Ovary (tissue), 9 donors: ENCODE measurements around the gene PTRH2. TPM values are rescaled to one million over a fixed set of nuclear protein-coding genes. Genes with fewer than 3 reads are reported as not detected.
A peak's percentile ranks its signal among the peaks of the same experiment; 100 is the strongest.

Experiments used
- DNase-seq, 5 donors: peaks; one replicate each; pipeline ENCODE4 v3.0.0-alpha.2; 2019 to 2020
- H3K27ac ChIP-seq, 2 donors: fragments of 200-600 bp; one replicate each; pipeline versions ENCODE4 v1.5.1 to v1.8.0; 2019 to 2022
- H3K27me3 ChIP-seq: fragments of 200-600 bp; one replicate; pipeline ENCODE4 v1.8.0; 2022
- H3K36me3 ChIP-seq: fragments of 200-600 bp; sonication (generic); one replicate; pipeline ENCODE4 v1.5.1; 2019
- H3K4me1 ChIP-seq: one replicate; pipeline ENCODE4 v1.8.1; 2013; ENCODE audit warnings: mild to moderate bottlenecking, moderate library complexity; ENCODE audit not compliant: insufficient read depth
- H3K4me3 ChIP-seq: fragments of 200-600 bp; sonication (generic); one replicate; pipeline ENCODE4 v1.5.1; 2017
- H3K9me3 ChIP-seq, 2 donors: fragments of 200-600 bp in 1 of 2; sonication (generic) in 1 of 2; one replicate each; pipeline versions ENCODE4 v1.5.1 to v1.8.1; 2013 to 2019; ENCODE audit warnings: mild to moderate bottlenecking in 1 of 2, moderate library complexity in 1 of 2
- CTCF ChIP-seq, 3 donors: fragments of 450-650 bp in 2 of 3; fragments of 200-600 bp in 1 of 3; IDR thresholded peaks; one replicate each; pipeline versions ENCODE4 v1.5.1 to v1.8.0; 2016 to 2022; ENCODE audit warnings: antibody characterized with exemption in 3 of 3, mild to moderate bottlenecking in 1 of 3
- EP300 ChIP-seq: sonication (generic); formaldehyde crosslinking; IDR thresholded peaks from one replicate; pipeline ENCODE4 v1.6.1; 2017; ENCODE audit warnings: antibody characterized with exemption
- POLR2A ChIP-seq: fragments of 450-650 bp; IDR thresholded peaks from one replicate; pipeline ENCODE4 v1.6.1; 2017; ENCODE audit warnings: antibody characterized with exemption, mild to moderate bottlenecking, moderate library complexity
- WGBS, 3 donors: extraction: QIAGEN DNeasy Blood & Tissue Kit in 1 of 3; methylation state at CpG; one replicate each; pipeline versions ENCODE4 v1.1.5 to v1.1.7; 2013 to 2017; 5-methylcytosine and 5-hydroxymethylcytosine counted together
- intact Hi-C, 4 donors: fragments of 100-400 bp; cut with DNase I; formaldehyde crosslinking; loops; one replicate each; pipeline versions ENCODE4 v1.11.0 to v1.15.1; 2022 to 2023
- polyA plus RNA-seq, 2 donors: library from polyadenylated mRNA; stranded (reverse); fragments of 200-250 nt in 1 of 2; fragments of 350-450 nt in 1 of 2; fragmentation: Illumina TruSeq in 1 of 2; extraction: RNeasy Lipid Tissue Mini Kit (QIAGEN cat#74804) in 1 of 2; gene quantifications; one replicate each; pipeline ENCODE4 v1.2.3, GENCODE V29; 2013 to 2014
- total RNA-seq, 7 donors: library from RNA; depleted of rRNA in 2 of 7; stranded (reverse); fragments of >200 nt in 2 of 7; fragmentation: NEBNext Ultra II Directional in 3 of 7; extraction: Animal tissue kit (Norgen Biotek cat#: 25700) in 3 of 7; gene quantifications; one replicate each; pipeline versions ENCODE4 v1.1.0 to v1.2.4, GENCODE V29; 2016 to 2023
- donor health status: DM: no; HTN: no; CAD: no; lungs with moderate emphysema.
- donor health status: DM: no; HTN: no; CAD: no.
- donor health status: Bipolar disorder and iron deficiency.
- donor health status: DM: yes; HTN: yes; CAD: no.
- donor health status: DM: no; HTN: no; CAD: no.
- donor health status: DM: yes; HTN: yes; CAD: no.

PTRH2 gene
- total and polyA plus RNA-seq, 9 donors = 11.9 to 28.2 (median 20.0) TPM

- Histone ChIP-seq H3K27ac (peak overlapping the region; percentile 60 to 81), H3K27me3 (no peaks in the 10 kb centered on the region), H3K9me3 (no peaks in the 10 kb centered on the region), H3K4me1 (peaks cover 8% of the 10 kb centered on the region), H3K4me3 (peak overlapping the region; percentile 88), H3K36me3 (no peaks in the 10 kb centered on the region)
- intact Hi-C loops = loop anchor here in 1 of 4 donors (5.0 to 10.0 kb wide), 2 partner anchors 63 to 1191 kb away; no protein-coding TSS in a partner anchor
- WGBS, 3 donors = 0 to 2% (median 1%) methylated on average over 15 of the region's 15 CpGs
- TF ChIP-seq POLR2A = no peak
- TF ChIP-seq EP300 = no peak
- no peak for DNase-seq
These were observed 771 bp upstream of the PTRH2 start for GRCh38 chr17:59707971-59708430.

GRCh38 chr17:59702304-59702703 is 4.9 kb downstream of the PTRH2 start:
- Histone ChIP-seq H3K4me3 (no peak overlapping the region), H3K27ac (no peak overlapping the region), H3K27me3 (no peaks in the 10 kb centered on the region), H3K4me1 (peaks cover 9% of the 10 kb centered on the region), H3K36me3 (no peaks in the 10 kb centered on the region), H3K9me3 (no peaks in the 10 kb centered on the region)
- no peak for DNase-seq
- TF ChIP-seq CTCF (IDR thresholded peaks at IDR 0.05) = no peak
- no peak for TF ChIP-seq EP300
- TF ChIP-seq POLR2A = no peak
- 95 to 96% (median 95%) methylated on average over 7 of the region's 7 CpGs for WGBS, 3 donors
- intact Hi-C loops = loop anchor here in 1 of 4 donors (10.0 kb wide), 1 partner anchor 58 kb away; no protein-coding TSS in a partner anchor

- TF ChIP-seq CTCF (IDR thresholded peaks at IDR 0.05) (no peak), POLR2A (no peak), EP300 (no peak)
- WGBS, 3 donors = 92 to 93% (median 93%) methylated on average over 6 of the region's 6 CpGs
- no peak for DNase-seq
These were observed 7.4 kb downstream of the PTRH2 start for GRCh38 chr17:59699786-59700185.

GRCh38 chr17:59699218-59699617 is 8.0 kb downstream of the PTRH2 start:
- no peaks in the 10 kb centered on the region for H3K36me3 ChIP-seq
- intact Hi-C loops = no loop called here
- H3K4me3 ChIP-seq = no peak overlapping the region
- H3K4me1 ChIP-seq = peaks cover 1% of the 10 kb centered on the region
- no peak for TF ChIP-seq POLR2A
- no peak for TF ChIP-seq CTCF (IDR thresholded peaks at IDR 0.05)
- TF ChIP-seq EP300 = no peak
- H3K27ac ChIP-seq = no peak overlapping the region
- no peaks in the 10 kb centered on the region for H3K27me3 ChIP-seq
- no peaks in the 10 kb centered on the region for H3K9me3 ChIP-seq
- WGBS, 3 donors = 97 to 98% (median 97%) methylated on average over 7 of the region's 7 CpGs
- DNase-seq = no peak

More at GRCh38 chr17:59699786-59700185, 7.4 kb downstream of the PTRH2 start:
- H3K4me3 ChIP-seq = no peak overlapping the region
- no peaks in the 10 kb centered on the region for H3K27me3 ChIP-seq
- H3K27ac ChIP-seq = no peak overlapping the region
- intact Hi-C loops = loop anchor here in 1 of 4 donors (10.0 kb wide), 1 partner anchor 55 kb away; no protein-coding TSS in a partner anchor
- H3K9me3 ChIP-seq = no peaks in the 10 kb centered on the region
- no peaks in the 10 kb centered on the region for H3K36me3 ChIP-seq
- peaks cover 1% of the 10 kb centered on the region for H3K4me1 ChIP-seq

GRCh38 chr17:59698143-59698542 is 9.1 kb downstream of the PTRH2 start:
- H3K27me3 ChIP-seq = no peaks in the 10 kb centered on the region
- WGBS, 3 donors = 69 to 81% (median 71%) methylated on average over 4 of the region's 4 CpGs
- no peaks in the 10 kb centered on the region for H3K36me3 ChIP-seq
- intact Hi-C loops = no loop called here
- H3K4me1 ChIP-seq = peaks cover 1% of the 10 kb centered on the region
- TF ChIP-seq CTCF (IDR thresholded peaks at IDR 0.05) (no peak), EP300 (no peak), POLR2A (no peak)
- H3K9me3 ChIP-seq = no peaks in the 10 kb centered on the region
- H3K27ac ChIP-seq = no peak overlapping the region
- H3K4me3 ChIP-seq = no peak overlapping the region
- DNase-seq = no peak
